IMR-90 (cell line): ENCODE results near the gene CEP85. TPM values are rescaled to one million over a fixed set of nuclear protein-coding genes. Genes with fewer than 3 reads are reported as not detected.

Source experiments
- ATAC-seq: fragments of 200-7000 bp; cut with Tn5 transposase; 2 replicates; pipeline ENCODE4 v1.9.1; 2020; ENCODE audit warnings: low read depth, mild to moderate bottlenecking, moderate library complexity
- BruUV-seq: library from RNA; stranded (reverse); fragments of 400-500 nt; replicated peaks from 2 replicates; lab custom pipeline; 2021; lab: Mats Ljungman, UMichigan
- CTCF ChIA-PET: fragments of 300-600 bp; formaldehyde crosslinking; extraction: SDS; loops from one replicate; lab custom pipeline; 2021; ENCODE audit warnings: antibody characterized with exemption; lab: Yijun Ruan, JAX
- POLR2A ChIA-PET: fragments of 300-600 bp; sonication (Branson Sonifier 250); formaldehyde crosslinking; loops from one replicate; lab custom pipeline; 2022; ENCODE audit warnings: antibody characterized with exemption; ENCODE audit not compliant: unreplicated experiment; lab: Charles Lee
- DNase-seq: peaks from one replicate; pipeline ENCODE4 v3.0.0; 2013
- H2AFZ ChIP-seq: replicated peaks from 2 replicates; pipeline ENCODE3; 2013; ENCODE audit warnings: low read length, mild to moderate bottlenecking; ENCODE audit not compliant: poor library complexity
- H2AK5ac ChIP-seq: 2 replicates; pipeline ENCODE4 v1.6.1; 2013; ENCODE audit warnings: low read depth, low read length, inconsistent platforms
- H2AK9ac ChIP-seq: replicated peaks from 2 replicates; pipeline ENCODE3; 2013; ENCODE audit warnings: mild to moderate bottlenecking, low read depth, low read length, moderate library complexity; ENCODE audit not compliant: poor library complexity
- H2BK120ac ChIP-seq: 2 replicates; pipeline ENCODE4 v1.6.1; 2013; ENCODE audit warnings: low read depth, low read length, inconsistent platforms
- H2BK15ac ChIP-seq: 3 replicates; pipeline ENCODE4 v1.6.1; 2013; ENCODE audit warnings: low read depth, low read length, inconsistent platforms
- H2BK20ac ChIP-seq: 2 replicates; pipeline ENCODE4 v1.6.1; 2013; ENCODE audit warnings: low read depth, mild to moderate bottlenecking, inconsistent platforms, low read length, moderate library complexity
- H2BK5ac ChIP-seq: 2 replicates; pipeline ENCODE4 v1.6.1; 2013; ENCODE audit warnings: mild to moderate bottlenecking, low read depth, low read length, inconsistent platforms; ENCODE audit not compliant: poor library complexity, severe bottlenecking
- H3K14ac ChIP-seq: replicated peaks from 2 replicates; pipeline ENCODE4 v1.6.1; 2013; ENCODE audit warnings: low read depth, low read length, inconsistent platforms
- H3K18ac ChIP-seq: 2 replicates; pipeline ENCODE4 v1.6.1; 2013; ENCODE audit warnings: low read depth, low read length, control low read depth
- H3K23ac ChIP-seq: 2 replicates; pipeline ENCODE4 v1.6.1; 2013; ENCODE audit warnings: low read depth, low read length, inconsistent platforms
- H3K27ac ChIP-seq: 2 replicates; pipeline ENCODE4 v1.5.1; 2013; ENCODE audit warnings: mild to moderate bottlenecking, control low read depth, low read length; ENCODE audit not compliant: insufficient read depth
- H3K27me3 ChIP-seq: 2 replicates; pipeline ENCODE4 v1.6.1; 2013; ENCODE audit warnings: low read length; ENCODE audit not compliant: control insufficient read depth, insufficient read depth
- H3K36me3 ChIP-seq: 2 replicates; pipeline ENCODE4 v1.6.1; 2013; ENCODE audit warnings: low read length, mixed read lengths; ENCODE audit not compliant: control insufficient read depth, insufficient read depth
- H3K4ac ChIP-seq: 2 replicates; pipeline ENCODE4 v1.6.1; 2013; ENCODE audit warnings: low read depth, low read length, inconsistent platforms
- H3K4me1 ChIP-seq: 2 replicates; pipeline ENCODE4 v1.6.1; 2013; ENCODE audit warnings: low read length, mixed read lengths; ENCODE audit not compliant: control insufficient read depth, insufficient read depth
- H3K4me2 ChIP-seq: 2 replicates; pipeline ENCODE4 v1.6.1; 2013; ENCODE audit warnings: low read depth, mild to moderate bottlenecking, control low read depth, low read length, moderate library complexity
- H3K4me3 ChIP-seq: 2 replicates; pipeline ENCODE4 v1.5.1; 2013; ENCODE audit warnings: low read depth, mild to moderate bottlenecking, control low read depth, low read length, moderate library complexity; ENCODE audit not compliant: insufficient read depth
- H3K56ac ChIP-seq: 2 replicates; pipeline ENCODE4 v1.6.1; 2013; ENCODE audit warnings: low read length, inconsistent platforms; ENCODE audit not compliant: insufficient read depth; ENCODE audit errors: extremely low read depth
- H3K79me1 ChIP-seq, 2 experiments: 2 replicates each; pipeline ENCODE4 v1.6.1; 2013; ENCODE audit warnings: low read length in 2 of 2, inconsistent platforms in 1 of 2, low read depth in 1 of 2
- H3K9ac ChIP-seq: 2 replicates; pipeline ENCODE4 v1.6.1; 2013; ENCODE audit warnings: low read depth, low read length, control low read depth
- H3K9me1 ChIP-seq: 2 replicates; pipeline ENCODE4 v1.6.1; 2013; ENCODE audit warnings: low read length, inconsistent platforms; ENCODE audit not compliant: insufficient read depth
- H3K9me3 ChIP-seq: 2 replicates; pipeline ENCODE4 v1.6.1; 2013; ENCODE audit warnings: low read length; ENCODE audit not compliant: control insufficient read depth, insufficient read depth
- H4K20me1 ChIP-seq: 2 replicates; pipeline ENCODE4 v1.6.1; 2013; ENCODE audit warnings: low read length, inconsistent platforms; ENCODE audit not compliant: insufficient read depth
- H4K5ac ChIP-seq: 2 replicates; pipeline ENCODE4 v1.6.1; 2013; ENCODE audit warnings: mild to moderate bottlenecking, low read depth, low read length, control low read depth
- H4K8ac ChIP-seq, 2 experiments: 2 replicates each; pipeline ENCODE4 v1.6.1; 2013; ENCODE audit warnings: low read depth in 2 of 2, low read length in 2 of 2, control low read depth in 1 of 2, inconsistent platforms in 1 of 2
- H4K91ac ChIP-seq: 2 replicates; pipeline ENCODE4 v1.6.1; 2013; ENCODE audit warnings: low read depth, low read length, inconsistent platforms; ENCODE audit not compliant: insufficient read depth
- BHLHE40 ChIP-seq: fragments of 150-350 bp; IDR thresholded peaks from 2 replicates; pipeline ENCODE4 v1.6.1; 2016; ENCODE audit warnings: mild to moderate bottlenecking, low read depth, low read length
- CEBPB ChIP-seq: IDR thresholded peaks from 2 replicates; pipeline ENCODE4 v1.6.1; 2012; ENCODE audit warnings: low read depth, low read length, improper control_type of control experiment
- FOS ChIP-seq: fragments of 150-350 bp; IDR thresholded peaks from 2 replicates; pipeline ENCODE4 v1.6.1; 2016; ENCODE audit warnings: low read depth, low read length
- MAFK ChIP-seq: IDR thresholded peaks from 2 replicates; pipeline ENCODE4 v1.6.1; 2012; ENCODE audit warnings: low read depth, low read length, improper control_type of control experiment
- MXI1 ChIP-seq: IDR thresholded peaks from 2 replicates; pipeline ENCODE4 v1.6.1; 2012; ENCODE audit warnings: low read depth, mild to moderate bottlenecking, low read length, moderate library complexity, borderline replicate concordance
- NFE2L2 ChIP-seq: fragments of 150-350 bp; IDR thresholded peaks from 2 replicates; pipeline ENCODE4 v1.6.1; 2016; ENCODE audit warnings: low read depth, mild to moderate bottlenecking, low read length
- POLR2A ChIP-seq: IDR thresholded peaks from 2 replicates; pipeline ENCODE4 v1.6.1; 2012; ENCODE audit warnings: mild to moderate bottlenecking, low read depth, low read length
- RAD21 ChIP-seq: IDR thresholded peaks from 2 replicates; pipeline ENCODE4 v1.6.1; 2012; ENCODE audit warnings: low read length, improper control_type of control experiment
- RCOR1 ChIP-seq: IDR thresholded peaks from 2 replicates; pipeline ENCODE4 v1.6.1; 2012; ENCODE audit warnings: mild to moderate bottlenecking, low read length, improper control_type of control experiment; ENCODE audit not compliant: insufficient replicate concordance
- RFX5 ChIP-seq: IDR thresholded peaks from 2 replicates; pipeline ENCODE4 v1.8.0; 2012; ENCODE audit warnings: low read depth, mild to moderate bottlenecking, low read length, moderate library complexity
- WGBS, 2 experiments: methylation state at CpG; one replicate each; pipeline versions ENCODE4 v1.1.5 to v1.1.7; 2013; ENCODE audit warnings: missing lambda C conversion rate in 2 of 2; ENCODE audit not compliant: insufficient read length in 1 of 2; ENCODE audit errors: extremely low coverage in 2 of 2; 5-methylcytosine and 5-hydroxymethylcytosine counted together
- dilution Hi-C: fragments of 300-500 bp; cut with HindIII; formaldehyde crosslinking; loops from one replicate; pipeline ENCODE4 v1.14.3; 2018; ENCODE audit warnings: low sequenced_read_pairs; ENCODE audit not compliant: unreplicated experiment
- in situ Hi-C: fragments of 300-500 bp; cut with MboI; formaldehyde crosslinking; loops from 3 replicates; pipeline ENCODE4 v1.14.3; 2019; ENCODE audit warnings: low sequenced_read_pairs, inconsistent platforms, mixed read lengths
- intact Hi-C: fragments of 100-400 bp; cut with micrococcal nuclease; formaldehyde crosslinking; loops from 2 replicates; pipeline ENCODE4 v1.10.0; 2022
- polyA plus RNA-seq, 3 experiments: library from polyadenylated mRNA; depleted of rRNA; stranded (reverse); fragments of >200 nt; gene quantifications; 2 replicates each; pipeline ENCODE4 v1.2.3, GENCODE V29; 2012; ENCODE audit warnings: low replicate concordance in 1 of 3
- total RNA-seq: library from RNA; depleted of rRNA; stranded (reverse); fragments of >200 nt; gene quantifications from 2 replicates; pipeline ENCODE4 v1.2.3, GENCODE V29; 2012
- TF ChIP-seq, protein P1 (sequence below): fragments of 150-350 bp; IDR thresholded peaks from 2 replicates; pipeline ENCODE4 v1.6.1; 2017; ENCODE audit warnings: mild to moderate bottlenecking, antibody characterized with exemption, low read length, low read depth

The CEP85 gene
- total and polyA plus RNA-seq, 2 of the 4 experiments (the other 2 are of a cell fraction) = 11.5 to 11.8 TPM

DNA sequence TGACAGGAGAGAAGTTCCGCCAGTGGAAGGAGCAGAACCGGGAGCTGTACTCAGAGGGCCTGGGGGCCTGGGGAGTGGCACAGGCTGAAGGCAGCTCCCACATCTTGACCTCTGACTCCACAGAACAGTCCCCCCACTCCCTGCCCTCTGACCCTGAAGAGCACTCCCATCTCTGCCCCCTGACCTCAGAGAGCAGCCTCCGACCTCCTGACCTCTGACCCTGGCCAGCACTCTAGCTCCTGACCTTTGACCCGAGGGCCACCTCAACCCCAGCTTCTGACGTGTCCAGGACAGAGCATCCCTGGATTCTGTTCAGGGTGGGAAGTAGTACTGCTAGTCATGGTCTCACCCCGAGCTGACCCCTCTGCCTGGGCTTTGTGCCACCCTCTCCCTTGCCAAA is 44.7 kb upstream of the CEP85 start:
- H3K9me1 ChIP-seq = no peaks in the 10 kb centered on the region
- no peak overlapping the region for H3K27ac ChIP-seq
- no peak overlapping the region for H3K4ac ChIP-seq
- in situ Hi-C loops = no loop called here
- intact Hi-C loops = no loop called here
- H2AK5ac ChIP-seq = no peak overlapping the region
- WGBS, 2 experiments = 83% methylated on average over 3 of the region's 6 CpGs; no CpG with 5 or more reads in 1 of the 2 experiments
- no peaks in the 10 kb centered on the region for H4K20me1 ChIP-seq
- H3K9me3 ChIP-seq = no peaks in the 10 kb centered on the region
- H3K9ac ChIP-seq = no peak overlapping the region
- no TSS peak for BruUV-seq
- TF ChIP-seq RFX5 (no peak), FOS (no peak), POLR2A (no peak), NFE2L2 (no peak), MAFK (no peak), RAD21 (no peak), CEBPB (no peak), RCOR1 (no peak), BHLHE40 (no peak), MXI1 (no peak)
- TF ChIP-seq, protein P1, sequence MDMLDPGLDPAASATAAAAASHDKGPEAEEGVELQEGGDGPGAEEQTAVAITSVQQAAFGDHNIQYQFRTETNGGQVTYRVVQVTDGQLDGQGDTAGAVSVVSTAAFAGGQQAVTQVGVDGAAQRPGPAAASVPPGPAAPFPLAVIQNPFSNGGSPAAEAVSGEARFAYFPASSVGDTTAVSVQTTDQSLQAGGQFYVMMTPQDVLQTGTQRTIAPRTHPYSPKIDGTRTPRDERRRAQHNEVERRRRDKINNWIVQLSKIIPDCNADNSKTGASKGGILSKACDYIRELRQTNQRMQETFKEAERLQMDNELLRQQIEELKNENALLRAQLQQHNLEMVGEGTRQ = no peak
- no peak overlapping the region for H4K91ac ChIP-seq
- no peak overlapping the region for H2BK20ac ChIP-seq
- H2BK120ac ChIP-seq = no peak overlapping the region
- no peak overlapping the region for H3K4me3 ChIP-seq
- no peak overlapping the region for H3K4me2 ChIP-seq
- no peak overlapping the region for H4K5ac ChIP-seq
- no peak overlapping the region for H3K18ac ChIP-seq
- DNase-seq (no peak), ATAC-seq (no peak)
- no peaks in the 10 kb centered on the region for H3K4me1 ChIP-seq
- ChIA-PET CTCF (interaction anchor here (1.1 kb wide), 1 partner anchor 90 kb away, joined by 3 read pairs; no protein-coding TSS in a partner anchor), POLR2A (interaction anchor here (0.7 kb wide), 1 partner anchor 22 kb away, joined by 5 read pairs; no protein-coding TSS in a partner anchor)
- H3K79me1 ChIP-seq = no peaks in the 10 kb centered on the region
- no peak overlapping the region for H3K14ac ChIP-seq
- no peak overlapping the region for H2AK9ac ChIP-seq
- H4K8ac ChIP-seq = no peak overlapping the region
- H2AFZ ChIP-seq = no peak overlapping the region
- dilution Hi-C loops = no loop called here
- peaks cover 16% of the 10 kb centered on the region for H3K27me3 ChIP-seq
- no peaks in the 10 kb centered on the region for H3K36me3 ChIP-seq
- H2BK15ac ChIP-seq = no peak overlapping the region
- H2BK5ac ChIP-seq = no peak overlapping the region
- H3K23ac ChIP-seq = no peak overlapping the region
- H3K56ac ChIP-seq = no peak overlapping the region
